ENCODE data around the gene SLC50A1. TPM values are rescaled to one million over a fixed set of nuclear protein-coding genes. Genes with fewer than 3 reads are reported as not detected.
A peak's percentile ranks its signal among the peaks of the same experiment; 100 is the strongest.

The SLC50A1 gene
- total and polyA plus RNA-seq, 9 of the 15 experiments (the other 6 are each of a cell fraction or from before 2014, with no cell fraction given): 46.5 to 132 (median 91.9) TPM

DNA sequence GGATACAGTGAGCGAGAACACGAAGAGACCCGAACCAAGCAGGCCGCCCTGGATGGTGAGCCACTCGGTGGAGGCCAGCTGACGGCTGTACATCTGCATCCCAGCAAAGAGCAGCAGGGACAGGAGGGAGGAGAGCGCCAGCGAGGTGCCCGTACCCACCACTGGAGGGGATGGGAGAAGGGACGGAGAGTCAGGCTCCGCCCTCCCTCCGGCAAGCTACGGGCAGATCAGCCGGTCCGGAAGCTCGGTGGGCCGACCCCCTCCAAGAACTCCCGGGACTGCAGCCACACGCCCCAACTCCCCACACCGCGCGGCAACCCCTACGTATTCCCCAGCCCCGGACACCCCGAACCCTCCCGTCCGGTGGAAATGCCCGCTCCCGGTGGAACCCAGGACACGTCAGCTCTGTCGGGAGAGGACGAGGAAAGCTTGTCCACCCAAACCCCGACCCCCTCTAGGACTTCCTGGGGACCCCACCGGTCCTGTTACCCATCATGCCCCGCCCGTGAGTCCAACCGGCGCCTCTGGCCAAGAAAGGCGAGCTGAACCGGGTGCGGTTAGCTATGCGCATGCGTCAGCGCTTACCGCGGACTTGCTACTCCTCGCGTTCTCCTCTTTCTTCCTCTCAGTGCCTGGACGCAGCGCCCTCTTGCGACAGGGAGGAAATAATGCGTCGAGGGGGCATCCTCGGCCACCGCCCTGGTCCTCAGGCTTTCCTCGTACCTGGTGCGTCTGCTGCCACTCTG is 37.3 kb downstream of the SLC50A1 start, which contains the start of gene KRTCAP2 (continued):
- TF ChIP-seq GABPA (tag; conservative IDR thresholded peaks at IDR 0.05; ENCODE audit: low read depth): 0 out of 2 replicates have a peak, but pooled peaks have one; percentile 45
- TF ChIP-seq HDAC2 (IDR thresholded peaks at IDR 0.05): no peak
- TF ChIP-seq ZNF140 (CRISPR knock-in tag; IDR thresholded peaks at IDR 0.05): no peak
- TF ChIP-seq HMGN3 (IDR thresholded peaks at IDR 0.05; ENCODE audit: borderline replicate concordance, extremely low read depth, insufficient read length, low read depth, low read length): peak; percentile 65
- no peak for TF ChIP-seq ERF (CRISPR knock-in tag; IDR thresholded peaks at IDR 0.05)
- TF ChIP-seq MCM3 (IDR thresholded peaks at IDR 0.05): no peak
- TF ChIP-seq, protein P1, sequence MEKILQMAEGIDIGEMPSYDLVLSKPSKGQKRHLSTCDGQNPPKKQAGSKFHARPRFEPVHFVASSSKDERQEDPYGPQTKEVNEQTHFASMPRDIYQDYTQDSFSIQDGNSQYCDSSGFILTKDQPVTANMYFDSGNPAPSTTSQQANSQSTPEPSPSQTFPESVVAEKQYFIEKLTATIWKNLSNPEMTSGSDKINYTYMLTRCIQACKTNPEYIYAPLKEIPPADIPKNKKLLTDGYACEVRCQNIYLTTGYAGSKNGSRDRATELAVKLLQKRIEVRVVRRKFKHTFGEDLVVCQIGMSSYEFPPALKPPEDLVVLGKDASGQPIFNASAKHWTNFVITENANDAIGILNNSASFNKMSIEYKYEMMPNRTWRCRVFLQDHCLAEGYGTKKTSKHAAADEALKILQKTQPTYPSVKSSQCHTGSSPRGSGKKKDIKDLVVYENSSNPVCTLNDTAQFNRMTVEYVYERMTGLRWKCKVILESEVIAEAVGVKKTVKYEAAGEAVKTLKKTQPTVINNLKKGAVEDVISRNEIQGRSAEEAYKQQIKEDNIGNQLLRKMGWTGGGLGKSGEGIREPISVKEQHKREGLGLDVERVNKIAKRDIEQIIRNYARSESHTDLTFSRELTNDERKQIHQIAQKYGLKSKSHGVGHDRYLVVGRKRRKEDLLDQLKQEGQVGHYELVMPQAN (IDR thresholded peaks at IDR 0.05; ENCODE audit: borderline replicate concordance): peak; percentile 59
- TF ChIP-seq BRCA1 (IDR thresholded peaks at IDR 0.05): no peak
- TF ChIP-seq BRCA1 (CRISPR knock-in tag; IDR thresholded peaks at IDR 0.05): no peak
- TF ChIP-seq POLR2B (IDR thresholded peaks at IDR 0.05; ENCODE audit: low read depth, partially characterized antibody): peak; percentile 94
- TF ChIP-seq, protein P2, sequence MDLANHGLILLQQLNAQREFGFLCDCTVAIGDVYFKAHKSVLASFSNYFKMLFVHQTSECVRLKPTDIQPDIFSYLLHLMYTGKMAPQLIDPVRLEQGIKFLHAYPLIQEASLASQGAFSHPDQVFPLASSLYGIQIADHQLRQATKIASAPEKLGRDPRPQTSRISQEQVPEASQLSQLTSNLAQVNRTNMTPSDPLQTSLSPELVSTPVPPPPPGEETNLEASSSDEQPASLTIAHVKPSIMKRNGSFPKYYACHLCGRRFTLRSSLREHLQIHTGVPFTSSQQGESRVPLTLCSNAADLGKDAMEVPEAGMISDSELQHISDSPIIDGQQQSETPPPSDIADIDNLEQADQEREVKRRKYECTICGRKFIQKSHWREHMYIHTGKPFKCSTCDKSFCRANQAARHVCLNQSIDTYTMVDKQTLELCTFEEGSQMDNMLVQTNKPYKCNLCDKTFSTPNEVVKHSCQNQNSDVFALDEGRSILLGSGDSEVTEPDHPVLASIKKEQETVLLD (IDR thresholded peaks at IDR 0.05): peak; percentile 97
- TF ChIP-seq STAG1 (CRISPR knock-in tag; IDR thresholded peaks at IDR 0.05; ENCODE audit: borderline replicate concordance): peak; percentile 31; the same call in 1 of the 2 replicates
- TF ChIP-seq, protein P3, sequence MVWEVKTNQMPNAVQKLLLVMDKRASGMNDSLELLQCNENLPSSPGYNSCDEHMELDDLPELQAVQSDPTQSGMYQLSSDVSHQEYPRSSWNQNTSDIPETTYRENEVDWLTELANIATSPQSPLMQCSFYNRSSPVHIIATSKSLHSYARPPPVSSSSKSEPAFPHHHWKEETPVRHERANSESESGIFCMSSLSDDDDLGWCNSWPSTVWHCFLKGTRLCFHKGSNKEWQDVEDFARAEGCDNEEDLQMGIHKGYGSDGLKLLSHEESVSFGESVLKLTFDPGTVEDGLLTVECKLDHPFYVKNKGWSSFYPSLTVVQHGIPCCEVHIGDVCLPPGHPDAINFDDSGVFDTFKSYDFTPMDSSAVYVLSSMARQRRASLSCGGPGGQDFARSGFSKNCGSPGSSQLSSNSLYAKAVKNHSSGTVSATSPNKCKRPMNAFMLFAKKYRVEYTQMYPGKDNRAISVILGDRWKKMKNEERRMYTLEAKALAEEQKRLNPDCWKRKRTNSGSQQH (CRISPR knock-in tag; IDR thresholded peaks at IDR 0.05): no peak
- TF ChIP-seq CBX8 (IDR thresholded peaks at IDR 0.05; ENCODE audit: borderline replicate concordance, extremely low read depth, low read depth, low read length, poor library complexity, severe bottlenecking): no peak
- no peak for TF ChIP-seq KLF1 (tag; IDR thresholded peaks at IDR 0.05)
- TF ChIP-seq, protein P4, sequence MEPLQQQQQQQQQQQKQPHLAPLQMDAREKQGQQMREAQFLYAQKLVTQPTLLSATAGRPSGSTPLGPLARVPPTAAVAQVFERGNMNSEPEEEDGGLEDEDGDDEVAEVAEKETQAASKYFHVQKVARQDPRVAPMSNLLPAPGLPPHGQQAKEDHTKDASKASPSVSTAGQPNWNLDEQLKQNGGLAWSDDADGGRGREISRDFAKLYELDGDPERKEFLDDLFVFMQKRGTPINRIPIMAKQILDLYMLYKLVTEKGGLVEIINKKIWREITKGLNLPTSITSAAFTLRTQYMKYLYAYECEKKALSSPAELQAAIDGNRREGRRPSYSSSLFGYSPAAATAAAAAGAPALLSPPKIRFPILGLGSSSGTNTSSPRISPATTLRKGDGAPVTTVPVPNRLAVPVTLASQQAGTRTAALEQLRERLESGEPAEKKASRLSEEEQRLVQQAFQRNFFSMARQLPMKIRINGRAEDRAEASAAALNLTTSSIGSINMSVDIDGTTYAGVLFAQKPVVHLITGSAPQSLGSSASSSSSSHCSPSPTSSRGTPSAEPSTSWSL (CRISPR knock-in tag; IDR thresholded peaks at IDR 0.05; ENCODE audit: borderline replicate concordance): no peak
- TF ChIP-seq NBN (IDR thresholded peaks at IDR 0.05; ENCODE audit: low read depth): no peak
- TF ChIP-seq, protein P5, sequence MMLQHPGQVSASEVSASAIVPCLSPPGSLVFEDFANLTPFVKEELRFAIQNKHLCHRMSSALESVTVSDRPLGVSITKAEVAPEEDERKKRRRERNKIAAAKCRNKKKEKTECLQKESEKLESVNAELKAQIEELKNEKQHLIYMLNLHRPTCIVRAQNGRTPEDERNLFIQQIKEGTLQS (IDR thresholded peaks at IDR 0.05): no peak; the same call in 1 of the 2 replicates
- TF ChIP-seq, protein P5 (CRISPR knock-in tag; conservative IDR thresholded peaks at IDR 0.05): 0 out of 2 replicates have a peak, but pooled peaks have one; percentile 17
- 0 out of 2 replicates have a peak, but pooled peaks have one; percentile 26 for TF ChIP-seq ZNF324 (CRISPR knock-in tag; IDR thresholded peaks at IDR 0.05)
- TF ChIP-seq KDM2B (CRISPR knock-in tag; IDR thresholded peaks at IDR 0.05): 0 out of 2 replicates have a peak, but pooled peaks have one; percentile 31

Data from K562 (cell line).